Breast epithelium (tissue), 3 donors: Measurements from ENCODE around the gene IQSEC3.

Experiments used
- POLR2A ChIP-seq: fragments of 450-650 bp; IDR thresholded peaks from one replicate; pipeline ENCODE4 v1.6.1; 2016; ENCODE audit warnings: antibody characterized with exemption, mild to moderate bottlenecking, moderate library complexity
- TF ChIP-seq, protein P1 (sequence below), 3 donors: fragments of 450-650 bp; IDR thresholded peaks; one replicate each; pipeline ENCODE4 v1.5.1; 2016 to 2017; ENCODE audit warnings: antibody characterized with exemption in 3 of 3, mild to moderate bottlenecking in 3 of 3, moderate library complexity in 3 of 3

DNA sequence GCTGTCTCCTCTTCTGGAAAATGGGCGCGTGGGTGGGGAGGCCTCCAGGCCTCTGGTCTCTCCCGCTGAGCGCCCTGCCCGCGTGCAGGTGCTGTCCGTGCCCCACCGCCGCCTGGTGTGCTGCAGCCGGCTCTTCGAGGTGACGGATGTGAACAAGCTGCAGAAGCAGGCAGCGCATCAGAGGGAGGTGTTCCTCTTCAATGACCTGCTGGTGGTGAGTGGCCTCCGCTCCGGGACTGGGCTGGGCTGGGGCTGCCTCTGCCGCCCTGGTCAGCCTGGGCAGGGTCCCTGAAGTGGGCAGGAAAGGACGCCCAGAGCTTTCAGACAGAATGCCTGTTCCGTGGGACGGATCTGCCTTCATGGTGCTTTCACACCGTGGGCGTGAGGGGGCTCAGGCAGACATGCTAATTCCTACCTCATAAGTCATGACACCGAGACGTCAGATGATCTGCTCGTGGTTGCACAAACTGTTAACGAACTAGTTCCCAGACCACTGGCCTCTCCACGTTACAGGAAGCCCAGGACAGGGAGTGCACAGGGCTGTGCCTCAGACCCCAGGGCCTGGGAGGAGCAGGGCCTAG is 96.9 kb downstream of the IQSEC3 start:
- TF ChIP-seq, protein P1, sequence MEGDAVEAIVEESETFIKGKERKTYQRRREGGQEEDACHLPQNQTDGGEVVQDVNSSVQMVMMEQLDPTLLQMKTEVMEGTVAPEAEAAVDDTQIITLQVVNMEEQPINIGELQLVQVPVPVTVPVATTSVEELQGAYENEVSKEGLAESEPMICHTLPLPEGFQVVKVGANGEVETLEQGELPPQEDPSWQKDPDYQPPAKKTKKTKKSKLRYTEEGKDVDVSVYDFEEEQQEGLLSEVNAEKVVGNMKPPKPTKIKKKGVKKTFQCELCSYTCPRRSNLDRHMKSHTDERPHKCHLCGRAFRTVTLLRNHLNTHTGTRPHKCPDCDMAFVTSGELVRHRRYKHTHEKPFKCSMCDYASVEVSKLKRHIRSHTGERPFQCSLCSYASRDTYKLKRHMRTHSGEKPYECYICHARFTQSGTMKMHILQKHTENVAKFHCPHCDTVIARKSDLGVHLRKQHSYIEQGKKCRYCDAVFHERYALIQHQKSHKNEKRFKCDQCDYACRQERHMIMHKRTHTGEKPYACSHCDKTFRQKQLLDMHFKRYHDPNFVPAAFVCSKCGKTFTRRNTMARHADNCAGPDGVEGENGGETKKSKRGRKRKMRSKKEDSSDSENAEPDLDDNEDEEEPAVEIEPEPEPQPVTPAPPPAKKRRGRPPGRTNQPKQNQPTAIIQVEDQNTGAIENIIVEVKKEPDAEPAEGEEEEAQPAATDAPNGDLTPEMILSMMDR (IDR thresholded peaks at IDR 0.05) = no peak
- TF ChIP-seq POLR2A = no peak
